ENCODE measurements around the gene PASD1.
"Not testable (repeated sequence)": the region's sequence is repeated elsewhere in the genome, so short reads cannot be mapped to it uniquely, and the experiment has no call there.

Gene PASD1

DNA sequence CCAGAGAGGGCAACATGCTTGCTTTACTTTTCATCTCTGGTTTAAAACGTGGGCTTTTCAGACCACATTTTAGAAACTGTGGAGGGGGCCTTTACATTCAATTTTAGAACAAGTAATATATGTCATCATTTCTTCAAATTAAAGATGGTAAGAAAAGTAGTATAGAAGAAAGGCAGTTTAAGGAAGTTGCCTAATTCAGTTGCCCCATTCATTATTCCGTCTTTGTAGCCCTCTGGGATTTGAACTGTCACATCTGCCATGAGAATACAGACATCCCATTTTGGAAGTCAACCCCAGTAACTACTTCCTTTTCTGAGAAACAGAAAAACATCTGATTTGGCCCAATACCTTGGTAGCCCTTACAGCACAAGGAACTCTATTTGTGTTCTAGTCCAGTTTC lies 61.2 kb downstream of the PASD1 start:
- DNase-seq = no peak

DNA sequence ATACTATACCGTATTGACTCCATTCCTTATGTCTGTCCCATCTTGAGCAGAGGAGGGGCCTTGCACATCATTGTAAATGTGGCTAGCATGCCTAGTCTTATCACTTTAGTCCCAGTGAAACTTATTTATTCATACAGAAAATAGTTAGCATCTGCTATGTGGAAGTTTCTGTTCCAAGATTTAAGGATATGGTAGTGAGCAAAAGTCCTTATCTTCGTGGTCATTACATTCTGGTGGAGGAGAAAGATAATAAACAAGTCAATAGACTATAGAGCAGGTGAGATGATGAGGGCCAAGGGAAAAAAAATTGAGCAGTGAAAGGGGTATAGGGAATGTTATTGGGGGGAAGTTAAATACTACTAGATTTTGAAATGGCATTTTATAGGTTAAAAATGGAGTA lies 68.3 kb downstream of the PASD1 start:
- DNase-seq = no peak

DNA sequence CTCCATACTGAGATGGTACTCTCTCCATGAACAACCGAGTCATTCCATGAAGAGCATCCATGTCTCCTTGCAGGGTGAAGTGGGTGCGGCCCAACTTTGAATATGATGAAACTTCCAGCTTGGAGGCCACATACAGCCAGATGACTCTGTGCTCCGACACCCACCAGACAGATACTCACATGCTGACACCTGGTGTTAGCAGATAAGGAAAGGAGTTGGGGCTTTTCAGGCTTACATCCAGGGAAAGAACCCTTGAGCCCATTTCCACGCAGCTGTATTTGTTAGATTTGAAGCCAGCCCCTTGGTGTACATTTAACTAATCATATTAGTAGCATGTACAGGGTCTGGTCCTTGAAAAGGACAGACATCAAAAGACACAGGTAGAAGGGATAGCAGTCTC lies 69.7 kb downstream of the PASD1 start:
- no peak for DNase-seq

DNA sequence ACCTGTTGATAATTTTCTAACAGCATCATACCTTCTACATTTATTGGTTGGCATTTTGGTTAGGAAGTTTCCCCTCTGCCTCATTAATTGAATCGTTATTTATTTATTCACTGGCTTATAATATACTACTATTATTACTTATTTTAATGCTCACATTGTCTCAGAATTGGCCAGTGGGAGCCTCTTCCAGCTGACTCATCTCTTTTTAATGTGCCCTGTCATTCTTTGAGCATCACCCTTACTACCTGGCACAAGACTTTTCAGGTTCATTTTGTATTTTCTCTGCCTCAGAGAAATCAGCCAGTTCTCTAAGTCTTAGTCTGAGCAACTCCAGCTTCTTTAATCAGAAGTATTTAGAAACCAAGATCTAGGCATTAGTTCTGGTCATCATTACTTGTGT lies 71.5 kb downstream of the PASD1 start:
- no peak for DNase-seq

DNA sequence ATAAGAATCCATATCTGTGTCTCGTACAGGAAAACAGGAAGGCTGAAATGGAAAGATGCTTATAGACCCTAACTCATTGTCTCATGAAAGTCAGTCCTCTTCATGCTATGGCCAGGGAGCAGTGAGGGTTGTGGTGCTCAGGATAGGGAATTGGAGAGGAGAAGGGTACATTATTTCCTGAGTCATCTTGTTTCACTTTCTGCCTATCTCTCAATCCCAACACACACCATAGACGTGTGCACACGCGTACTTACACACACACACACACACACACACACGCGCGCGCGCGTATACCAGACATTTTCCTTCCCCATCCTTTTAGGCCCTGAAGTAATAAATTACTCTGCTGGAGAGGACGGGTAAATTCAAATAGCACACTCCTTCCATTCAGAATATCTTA lies 78.1 kb downstream of the PASD1 start:
- DNase-seq = no peak

DNA sequence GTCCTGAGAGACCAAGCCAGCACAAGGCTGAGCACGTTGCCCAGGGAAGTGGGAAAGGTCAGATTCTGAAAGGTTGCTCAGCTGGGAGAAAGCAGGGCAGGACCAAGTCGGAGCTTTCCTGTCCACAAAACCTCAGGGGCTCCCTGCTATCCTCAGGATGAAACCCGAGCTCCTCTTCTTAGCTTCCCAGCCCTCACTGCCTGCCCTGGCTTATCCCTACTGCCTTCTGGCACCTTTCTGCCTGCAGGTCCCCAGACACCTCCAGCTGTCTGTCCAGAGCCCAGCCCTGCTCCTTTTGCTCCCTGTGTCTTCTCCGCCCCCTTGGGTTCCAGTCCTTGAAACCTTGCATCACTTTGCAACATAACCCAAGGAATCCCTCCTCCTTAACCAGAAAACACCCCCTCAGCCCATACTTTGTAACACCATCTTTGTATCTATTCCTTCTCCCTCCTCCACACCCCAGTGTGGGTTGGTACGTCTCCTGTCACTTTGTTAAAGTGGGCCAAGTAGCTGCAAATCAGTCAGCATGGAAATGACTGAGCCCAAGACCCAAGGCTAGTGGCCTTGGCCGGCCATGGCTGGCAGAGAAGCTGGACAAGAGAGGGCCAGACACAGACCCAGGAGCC lies 111.8 kb downstream of the PASD1 start:
- no peak for DNase-seq

DNA sequence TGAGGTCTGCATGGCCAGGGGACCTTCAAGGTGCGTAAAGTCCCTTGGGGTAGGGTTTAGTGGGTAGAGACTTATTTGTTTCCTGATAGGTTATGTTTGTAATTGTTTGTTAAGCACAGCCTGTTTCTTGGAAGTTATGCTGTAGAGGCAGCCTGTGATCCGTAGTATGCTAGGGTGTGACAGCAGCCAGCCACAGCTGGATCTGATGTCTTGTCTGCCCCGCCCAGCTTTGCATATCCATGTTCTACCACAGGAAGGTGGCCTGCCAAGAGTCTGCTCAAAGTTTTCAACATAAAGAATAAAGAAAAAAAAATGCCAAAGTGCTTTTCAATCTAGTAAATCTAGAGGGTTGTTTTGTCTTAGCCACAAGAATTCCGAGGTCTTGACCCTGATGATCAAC lies 112.7 kb downstream of the PASD1 start:
- DNase-seq = no peak

DNA sequence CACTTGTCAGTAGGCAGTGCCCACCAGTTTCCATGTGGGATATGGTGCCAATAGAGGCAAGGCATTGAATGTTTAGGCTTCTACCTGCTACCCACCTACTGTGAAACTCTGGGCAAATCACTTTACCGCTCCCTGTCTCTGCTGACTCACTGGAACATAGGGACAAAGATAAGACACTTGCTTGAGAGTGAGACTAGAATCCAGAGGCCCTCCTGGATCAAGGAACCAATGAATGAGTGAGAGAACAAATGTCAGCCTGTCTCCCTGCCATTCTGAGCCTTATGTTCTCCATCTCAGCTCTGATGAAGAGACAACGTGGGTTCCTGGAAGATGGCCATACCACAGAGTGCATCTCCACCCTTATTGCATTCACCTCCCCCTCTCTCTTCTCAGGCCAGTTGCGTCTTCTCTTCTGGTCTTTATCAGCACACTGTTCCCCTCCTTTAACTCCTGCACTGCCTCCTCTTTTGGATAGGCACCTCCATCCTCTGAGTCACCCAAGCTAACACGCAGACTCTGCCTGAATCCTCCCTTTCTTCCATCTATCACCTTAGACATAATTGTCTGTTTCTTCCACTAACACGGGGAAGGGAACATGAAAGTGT lies 116.4 kb downstream of the PASD1 start:
- no peak for DNase-seq

DNA sequence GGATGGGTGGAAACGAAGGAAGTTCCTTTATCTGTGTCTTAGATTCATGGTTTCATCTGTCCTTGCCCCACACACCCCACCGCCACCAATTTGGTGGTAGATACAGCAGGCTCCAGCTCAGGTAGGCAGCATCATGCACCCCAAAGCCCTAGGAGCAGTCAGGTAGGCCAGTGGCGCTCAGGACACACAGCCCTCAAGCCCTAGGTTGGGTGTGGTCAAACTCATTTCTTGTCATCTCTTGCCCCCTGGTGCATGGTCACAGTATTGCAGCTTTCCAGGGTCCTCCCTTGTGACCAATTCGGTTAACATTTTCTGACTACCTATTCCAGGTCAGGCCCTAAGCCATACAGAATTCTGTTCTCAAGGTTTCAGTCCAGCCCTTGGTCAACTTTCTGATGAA lies 117.3 kb downstream of the PASD1 start:
- no peak for DNase-seq

DNA sequence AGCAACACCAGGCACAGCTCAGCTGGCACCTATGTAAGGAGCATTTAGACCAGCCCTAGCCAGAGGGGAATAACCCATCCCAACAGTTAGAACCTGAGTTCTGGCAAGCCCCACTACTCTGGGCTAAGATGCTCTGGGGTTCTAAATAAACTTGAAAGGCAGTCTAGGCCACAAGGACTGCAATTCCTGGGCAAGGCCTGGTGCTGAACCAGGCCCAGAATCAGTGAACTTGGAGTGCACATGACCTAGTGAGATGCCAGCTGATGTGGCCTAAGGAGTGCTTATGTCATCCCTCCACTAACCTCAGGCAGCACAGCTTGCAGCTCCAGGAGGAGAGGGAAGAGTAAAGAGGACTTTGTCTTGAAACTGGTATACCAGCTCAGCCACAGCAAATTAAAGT lies 124.2 kb downstream of the PASD1 start:
- DNase-seq = no peak

DNA sequence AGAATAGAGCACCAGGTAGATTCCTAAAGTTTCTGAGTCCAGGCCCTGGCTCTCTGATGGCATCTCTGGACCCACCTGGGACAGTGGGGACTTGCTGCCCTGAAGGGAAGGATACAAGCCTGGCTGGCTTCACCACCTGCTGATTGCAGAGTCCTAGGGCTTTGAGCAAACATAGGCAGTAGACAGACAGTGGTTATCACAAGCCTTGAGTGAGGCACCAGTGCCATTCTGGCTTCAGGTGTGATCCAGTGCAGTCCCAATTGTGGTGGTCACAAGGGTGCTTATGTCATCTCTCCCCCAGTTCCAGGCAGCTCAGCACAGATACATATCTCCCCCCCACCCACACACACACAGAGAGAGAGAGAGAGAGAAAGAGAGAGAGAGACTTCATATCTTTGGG lies 125.2 kb downstream of the PASD1 start:
- no peak for DNase-seq

DNA sequence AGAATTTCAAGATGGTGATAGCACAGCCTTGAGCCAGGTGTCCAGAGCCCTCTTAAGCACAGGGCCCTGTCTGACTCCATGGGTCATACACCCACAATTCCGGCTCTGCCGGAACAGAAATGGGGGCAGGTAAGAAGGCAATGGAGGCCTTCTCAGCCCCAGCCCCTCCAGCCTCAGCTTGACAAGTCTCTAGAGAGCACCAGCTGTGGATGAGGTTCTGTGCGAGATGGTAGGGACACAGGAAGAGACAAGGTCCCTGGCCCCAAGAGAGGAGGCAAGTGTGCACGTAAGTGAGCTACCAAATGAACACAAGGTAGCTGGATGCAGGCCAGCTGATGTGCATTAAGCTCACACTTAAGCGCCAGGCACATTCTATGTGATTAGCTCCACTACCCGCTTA lies 129.3 kb downstream of the PASD1 start:
- no peak for DNase-seq

DNA sequence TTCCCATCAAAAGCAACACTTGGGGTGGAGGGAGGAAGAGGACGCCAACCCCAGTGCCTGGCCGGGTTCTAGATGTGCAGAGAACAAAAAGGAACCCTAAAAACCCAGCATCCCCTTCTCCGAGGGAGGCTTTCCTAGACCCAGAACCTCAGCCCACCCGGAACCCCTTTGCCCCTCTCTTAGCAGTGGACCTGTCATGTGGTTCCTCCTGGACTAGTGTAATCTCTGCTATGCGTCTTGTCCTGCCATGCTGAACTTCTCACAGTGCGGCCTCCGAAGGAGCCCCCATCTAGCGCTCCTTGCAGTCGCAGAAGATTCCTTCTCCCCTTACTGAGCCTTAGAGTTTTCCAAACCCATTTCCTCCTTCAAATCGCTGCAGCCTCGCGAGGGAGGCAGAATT lies 130.6 kb downstream of the PASD1 start:
- DNase-seq = no peak

DNA sequence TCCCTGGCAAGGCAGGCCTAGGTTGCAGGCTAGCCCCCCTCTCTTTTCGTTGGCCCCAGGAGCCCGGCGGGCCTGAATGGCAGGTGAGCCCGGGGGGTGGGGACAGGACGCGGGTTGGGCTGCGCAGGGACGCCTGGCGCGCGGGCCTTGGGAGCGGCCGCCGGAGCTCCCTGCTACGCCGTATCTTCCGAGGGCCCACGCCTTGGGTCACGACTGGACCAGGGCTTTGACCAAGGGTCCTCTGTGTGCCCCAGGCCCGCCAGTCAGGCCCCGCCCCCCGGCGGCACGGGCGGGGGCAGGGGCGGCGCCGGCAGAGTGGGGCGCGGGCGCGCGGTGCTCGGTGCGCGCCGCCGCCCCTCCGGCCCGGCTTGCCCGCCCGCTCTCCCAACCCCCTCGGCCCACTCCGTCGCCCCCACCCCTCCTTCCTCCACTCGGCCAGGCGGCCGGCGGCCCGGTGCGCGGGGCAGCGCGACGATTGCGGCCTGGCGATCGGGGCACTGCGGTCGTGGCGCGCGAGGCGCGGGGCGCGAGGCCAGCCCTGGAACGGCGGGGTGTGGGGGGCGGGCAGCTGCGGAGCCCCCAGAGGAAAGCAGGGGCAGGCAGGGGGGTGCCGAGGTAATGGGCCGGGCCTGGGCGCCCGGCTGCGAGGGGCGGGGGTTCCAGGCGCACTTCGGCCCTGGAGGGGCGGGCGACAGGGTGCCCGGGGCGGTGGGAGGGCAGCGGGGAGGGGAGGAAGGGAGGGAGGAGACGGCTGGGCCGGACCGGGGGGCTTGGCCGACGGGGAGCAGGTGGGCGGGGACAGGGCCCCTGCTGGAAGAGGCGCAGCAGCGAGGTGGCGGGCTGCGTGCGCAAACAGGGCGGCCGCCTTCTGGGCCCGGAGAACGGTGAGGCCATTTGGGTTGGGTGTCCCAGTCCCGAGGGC lies 131.4 kb downstream of the PASD1 start, which contains the start of gene PRRG3:
PRRG3 (plus strand) TSS at position 798 of the 922 bp plus-strand sequence. CDS start 3,357 bp downstream, outside the sequence.
- DNase-seq = no peak

DNA sequence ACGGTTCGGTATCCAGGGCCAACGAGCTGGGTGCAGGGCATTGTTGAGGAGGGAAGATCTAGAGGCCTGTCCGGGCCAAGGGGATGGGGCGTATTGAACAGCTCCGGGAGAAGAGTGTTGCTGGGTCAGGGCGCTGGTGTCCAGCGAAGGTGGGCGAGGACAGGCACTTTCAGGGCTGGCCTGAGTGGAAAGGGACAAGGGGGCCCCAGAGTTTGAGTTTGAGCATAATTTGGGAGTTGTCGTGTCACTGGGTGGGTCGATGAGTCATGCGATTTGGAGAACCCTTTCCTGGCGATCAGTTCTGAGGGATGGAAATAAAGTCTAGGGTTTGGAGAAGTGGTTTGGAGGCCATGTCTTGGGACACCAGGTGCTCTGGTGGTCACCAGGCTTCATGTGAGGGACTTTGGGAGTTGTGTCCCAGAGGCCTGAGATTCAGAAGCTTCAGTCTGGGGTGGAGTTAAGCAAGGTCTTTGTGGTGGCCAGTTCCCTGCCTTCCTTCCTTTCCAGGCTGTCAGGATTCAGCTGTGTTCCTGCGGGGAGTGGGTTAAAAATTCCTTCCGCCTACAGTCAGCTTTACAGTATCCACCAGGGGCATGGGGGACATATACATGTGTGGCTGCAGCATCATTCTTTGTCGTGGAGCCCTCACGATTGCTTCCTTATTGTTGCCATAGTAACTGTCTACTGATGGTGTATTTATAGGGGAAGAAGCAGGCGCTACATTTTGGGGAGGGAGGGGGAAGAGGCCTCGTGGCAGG lies 132.3 kb downstream of the PASD1 start:
- DNase-seq = no peak

DNA sequence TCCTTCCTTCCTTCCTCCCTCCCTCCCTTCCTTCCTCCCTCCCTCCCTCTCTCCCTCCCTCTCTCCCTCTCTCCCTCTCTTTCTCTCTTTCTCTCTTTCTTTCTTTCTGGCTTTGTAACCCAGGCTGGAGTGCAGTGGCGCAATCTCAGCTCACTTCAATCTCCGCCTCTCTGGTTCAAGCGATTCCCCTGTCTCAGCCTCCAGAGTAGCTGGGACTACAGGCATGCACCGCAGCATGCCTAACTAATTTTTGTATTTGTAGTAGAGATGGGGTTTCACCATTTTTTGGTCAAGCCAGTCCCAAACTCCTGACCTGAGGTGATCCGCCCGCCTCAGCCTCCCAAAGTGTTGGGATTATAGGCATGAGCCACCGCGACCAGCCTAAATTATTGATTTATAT lies 133.6 kb downstream of the PASD1 start:
- not testable (repeated sequence) for DNase-seq

DNA sequence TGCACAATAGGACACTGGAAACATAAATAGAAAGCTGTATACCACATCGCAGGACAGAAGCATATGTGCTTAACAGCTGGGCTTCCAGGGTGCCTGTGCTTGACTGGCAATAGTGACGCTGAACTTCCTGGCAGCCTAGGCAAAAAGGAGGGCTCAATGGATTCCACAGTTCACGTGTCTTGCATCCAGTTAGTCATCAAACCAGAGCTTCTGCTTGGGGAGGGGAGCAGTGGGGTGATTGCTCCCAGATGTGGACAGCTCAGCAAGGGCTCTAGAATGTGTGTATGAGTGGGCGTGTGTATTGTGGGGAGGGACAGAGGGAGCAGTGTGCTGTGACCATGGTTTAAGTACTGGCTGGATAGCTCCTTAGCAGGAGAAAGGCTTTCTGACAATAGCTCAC lies 134.0 kb downstream of the PASD1 start:
- DNase-seq = no peak

DNA sequence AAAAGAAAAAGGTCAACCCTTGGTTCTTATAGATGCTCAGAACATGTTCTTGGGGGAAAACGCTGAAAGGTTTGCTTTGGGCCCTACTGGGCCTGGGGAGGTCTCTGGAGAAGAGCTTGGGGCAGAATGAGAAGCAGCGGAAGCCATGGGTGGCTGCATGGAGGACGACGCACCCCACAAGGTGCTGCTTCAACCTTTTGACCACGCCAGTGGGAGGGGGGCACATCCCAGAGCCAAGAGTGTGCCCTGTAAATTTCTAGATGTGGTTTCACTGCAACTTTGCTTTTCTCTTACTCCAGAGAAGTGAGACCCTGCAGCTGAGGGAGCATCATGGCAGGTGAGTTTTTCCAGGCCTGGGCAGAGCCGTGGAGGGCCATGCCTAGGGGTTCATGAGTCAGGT lies 135.0 kb downstream of the PASD1 start:
- DNase-seq = no peak

DNA sequence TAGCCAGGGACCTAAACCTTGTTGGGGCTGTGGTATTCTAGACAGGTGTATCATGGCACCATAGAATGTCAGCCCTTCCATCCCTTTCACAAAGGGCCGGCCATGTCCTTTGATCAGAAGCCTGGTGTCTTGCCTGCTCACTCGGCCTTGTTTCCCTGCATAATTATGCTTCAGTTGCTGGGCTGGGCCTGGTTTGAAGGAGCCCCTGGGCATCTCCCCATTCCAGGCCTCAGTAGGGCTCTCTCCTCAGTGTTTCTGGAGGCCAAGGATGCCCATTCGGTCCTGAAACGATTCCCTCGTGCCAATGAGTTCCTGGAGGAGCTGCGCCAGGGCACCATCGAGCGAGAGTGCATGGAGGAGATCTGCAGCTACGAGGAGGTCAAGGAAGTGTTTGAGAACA lies 136.3 kb downstream of the PASD1 start:
- DNase-seq = no peak

DNA sequence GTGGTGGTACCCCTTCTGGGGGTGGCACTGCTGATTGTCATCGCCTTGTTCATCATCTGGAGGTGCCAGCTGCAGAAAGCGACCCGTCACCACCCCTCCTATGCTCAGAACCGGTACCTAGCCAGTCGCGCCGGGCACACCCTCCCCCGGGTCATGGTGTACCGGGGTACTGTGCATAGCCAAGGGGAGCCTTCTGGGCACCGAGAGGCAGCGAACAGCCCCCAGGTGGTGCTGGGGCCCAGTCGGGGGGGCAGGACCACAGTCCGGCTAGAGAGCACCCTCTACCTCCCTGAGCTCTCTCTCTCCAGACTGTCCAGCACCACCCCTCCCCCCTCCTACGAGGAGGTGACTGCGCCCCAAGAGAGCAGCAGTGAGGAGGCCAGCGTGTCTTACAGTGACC lies 137.1 kb downstream of the PASD1 start:
- DNase-seq = no peak

DNA sequence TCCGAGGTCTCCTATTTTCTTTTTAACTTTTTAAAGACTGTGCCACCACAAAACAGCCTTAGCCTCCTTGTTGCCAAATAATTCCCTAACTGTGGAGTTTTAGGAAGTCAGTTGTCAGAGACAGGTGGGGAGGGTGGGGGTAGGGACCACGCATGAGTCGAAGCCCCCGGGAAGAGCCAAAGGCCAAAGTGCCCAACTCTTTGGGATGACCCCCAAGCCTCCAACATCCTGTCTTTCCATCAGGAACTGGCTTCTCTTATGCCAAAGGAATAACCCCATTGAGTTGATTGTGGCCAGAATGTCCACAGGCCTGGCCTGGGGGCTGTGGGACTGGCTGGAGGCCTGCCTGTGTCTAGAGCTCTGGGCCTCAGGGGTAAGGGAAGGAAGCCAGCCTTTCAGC lies 137.6 kb downstream of the PASD1 start:
- no peak for DNase-seq

DNA sequence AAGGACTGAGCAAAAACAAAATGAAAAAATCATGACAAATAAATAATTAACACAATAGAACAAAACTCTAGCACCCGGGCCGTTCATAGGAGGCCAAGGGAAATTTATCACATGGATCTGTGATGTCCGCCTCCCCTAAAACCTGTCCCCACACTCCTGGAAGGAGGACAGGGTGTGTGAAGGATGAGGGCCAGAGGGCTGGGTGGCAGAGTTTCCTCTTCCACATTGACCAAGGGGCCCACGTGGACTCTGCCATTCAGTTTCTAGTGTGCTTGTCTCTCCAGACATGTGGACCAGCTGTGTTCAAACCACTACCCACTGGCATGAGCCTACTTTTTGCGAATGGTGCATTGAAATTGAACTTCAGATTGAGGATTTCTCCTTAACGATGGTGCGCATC lies 138.1 kb downstream of the PASD1 start:
- DNase-seq = no peak

DNA sequence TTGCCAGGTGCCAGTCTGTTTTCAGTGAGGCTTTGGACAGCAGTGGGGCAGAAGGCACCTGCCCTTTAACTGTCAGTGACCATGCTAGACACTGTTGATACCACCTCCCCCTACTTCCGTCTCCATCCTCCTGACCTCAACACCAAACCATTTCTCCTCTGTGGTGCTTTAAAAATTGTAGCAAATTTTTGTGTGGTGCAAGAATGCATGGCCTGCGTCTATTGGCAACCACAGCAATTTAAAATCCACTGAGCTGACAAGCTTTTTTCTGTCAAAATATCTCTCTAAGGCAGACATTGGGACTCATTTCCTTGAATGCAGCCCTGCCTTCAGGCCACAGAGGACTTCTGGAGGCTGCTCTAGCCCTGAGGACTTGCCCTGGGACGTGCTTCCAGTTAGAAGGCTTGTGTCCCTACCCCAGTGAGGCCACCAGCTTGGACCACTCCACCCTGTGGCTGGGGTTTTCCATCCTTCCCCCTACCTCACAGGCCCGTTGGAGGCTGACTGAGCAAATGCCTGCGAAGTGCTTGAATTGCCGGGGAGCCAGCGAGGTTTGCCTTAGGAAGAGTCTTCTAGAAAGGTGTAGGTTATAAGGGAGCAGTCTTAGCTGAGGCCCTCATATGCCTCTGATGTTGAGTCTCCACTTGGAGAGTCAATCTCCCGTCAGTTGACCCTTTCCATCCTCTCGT lies 138.7 kb downstream of the PASD1 start:
- no peak for DNase-seq
